ENCODE results near the gene RACGAP1. TPM values are rescaled to one million over a fixed set of nuclear protein-coding genes. Genes with fewer than 3 reads are reported as not detected.

Gene RACGAP1
- polyA plus RNA-seq, 1 of the 3 experiments (the other 2 are of a cell fraction), result 21.5 TPM

DNA sequence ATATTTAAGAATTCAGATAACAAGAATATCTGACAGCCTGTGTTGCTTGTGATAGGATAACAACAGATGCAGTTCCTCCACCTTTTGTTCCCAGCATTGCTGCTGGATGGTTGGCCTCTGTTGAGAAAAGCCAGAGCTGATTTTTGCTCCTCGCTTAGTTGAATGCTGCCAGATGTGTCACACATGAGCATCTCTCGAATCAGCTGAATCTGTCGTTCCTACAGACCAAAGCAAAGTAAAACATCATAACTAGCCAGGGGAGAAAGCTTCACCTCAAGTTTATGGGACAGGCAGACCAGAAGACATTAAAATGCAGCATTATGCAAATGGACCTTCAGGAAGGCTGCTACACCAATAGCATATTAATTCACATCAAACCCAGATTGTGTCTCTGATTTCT lies 20.1 kb downstream of the RACGAP1 start:
- Histone ChIP-seq H3F3A (replicated peaks; ENCODE audit: insufficient read depth) (peaks cover 10% of the 10 kb centered on the region), H3K79me2 (ENCODE audit: insufficient read depth) (peaks cover 79% of the 10 kb centered on the region), H4K20me1 (ENCODE audit: insufficient read depth) (peaks cover 8% of the 10 kb centered on the region; the same call in 1 of the 2 replicates), H3K9ac (no peak overlapping the region), H3K4me3 (ENCODE audit: low read depth in 2 of 2, low read length in 1 of 2) (no peak overlapping the region), H3K27ac (ENCODE audit: low read depth in 2 of 2, low read length in 1 of 2) (peak overlapping the region in 1 of 2 experiments; percentile 87; a peak in 2 of 4 replicates), H3K4me2 (no peak overlapping the region), H3K9me2 (no peaks in the 10 kb centered on the region), H3K4me1 (ENCODE audit: control insufficient read depth in 1 of 2, insufficient read depth in 2 of 2, low read depth in 1 of 2, low read length in 1 of 2) (peaks cover 6 to 41% of the 10 kb centered on the region in 2 experiments; a peak in 2 of 4 replicates), H3K9me3 (no peaks in the 10 kb centered on the region), H3K27me3 (ENCODE audit: insufficient read depth) (no peaks in the 10 kb centered on the region), H3K36me3 (replicated peaks in 1 of 2; ENCODE audit: control insufficient read depth in 1 of 2, insufficient read depth in 2 of 2, low read length in 1 of 2) (peaks cover 30 to 33% of the 10 kb centered on the region in 2 experiments), H2AFZ (ENCODE audit: low read depth) (no peak overlapping the region)
- POLR2A ChIA-PET, result interaction anchor here (0.8 to 2.4 kb wide), 3 partner anchors 19 to 21 kb away, joined by 3 to 8 read pairs (median 5); no protein-coding TSS in a partner anchor
- 57% methylated on average over 3 of the region's 3 CpGs for WGBS (ENCODE audit: low lambda C conversion rate)
- TF ChIP-seq GABPA (IDR thresholded peaks at IDR 0.05; ENCODE audit: low read depth), result no peak
- TF ChIP-seq TEAD4 (IDR thresholded peaks at IDR 0.05; ENCODE audit: borderline replicate concordance, insufficient read depth), result no peak
- TF ChIP-seq, protein P1, sequence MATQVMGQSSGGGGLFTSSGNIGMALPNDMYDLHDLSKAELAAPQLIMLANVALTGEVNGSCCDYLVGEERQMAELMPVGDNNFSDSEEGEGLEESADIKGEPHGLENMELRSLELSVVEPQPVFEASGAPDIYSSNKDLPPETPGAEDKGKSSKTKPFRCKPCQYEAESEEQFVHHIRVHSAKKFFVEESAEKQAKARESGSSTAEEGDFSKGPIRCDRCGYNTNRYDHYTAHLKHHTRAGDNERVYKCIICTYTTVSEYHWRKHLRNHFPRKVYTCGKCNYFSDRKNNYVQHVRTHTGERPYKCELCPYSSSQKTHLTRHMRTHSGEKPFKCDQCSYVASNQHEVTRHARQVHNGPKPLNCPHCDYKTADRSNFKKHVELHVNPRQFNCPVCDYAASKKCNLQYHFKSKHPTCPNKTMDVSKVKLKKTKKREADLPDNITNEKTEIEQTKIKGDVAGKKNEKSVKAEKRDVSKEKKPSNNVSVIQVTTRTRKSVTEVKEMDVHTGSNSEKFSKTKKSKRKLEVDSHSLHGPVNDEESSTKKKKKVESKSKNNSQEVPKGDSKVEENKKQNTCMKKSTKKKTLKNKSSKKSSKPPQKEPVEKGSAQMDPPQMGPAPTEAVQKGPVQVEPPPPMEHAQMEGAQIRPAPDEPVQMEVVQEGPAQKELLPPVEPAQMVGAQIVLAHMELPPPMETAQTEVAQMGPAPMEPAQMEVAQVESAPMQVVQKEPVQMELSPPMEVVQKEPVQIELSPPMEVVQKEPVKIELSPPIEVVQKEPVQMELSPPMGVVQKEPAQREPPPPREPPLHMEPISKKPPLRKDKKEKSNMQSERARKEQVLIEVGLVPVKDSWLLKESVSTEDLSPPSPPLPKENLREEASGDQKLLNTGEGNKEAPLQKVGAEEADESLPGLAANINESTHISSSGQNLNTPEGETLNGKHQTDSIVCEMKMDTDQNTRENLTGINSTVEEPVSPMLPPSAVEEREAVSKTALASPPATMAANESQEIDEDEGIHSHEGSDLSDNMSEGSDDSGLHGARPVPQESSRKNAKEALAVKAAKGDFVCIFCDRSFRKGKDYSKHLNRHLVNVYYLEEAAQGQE (IDR thresholded peaks at IDR 0.05; ENCODE audit: low read depth, low read length), result no peak
- no peak for TF ChIP-seq NFIC (IDR thresholded peaks at IDR 0.05; ENCODE audit: borderline replicate concordance)
- TF ChIP-seq RCOR1 (IDR thresholded peaks at IDR 0.05; ENCODE audit: low read length), result peak; percentile 97
- no peak for TF ChIP-seq YY1 (IDR thresholded peaks at IDR 0.05; ENCODE audit: low read depth)
- no peak for TF ChIP-seq SIN3A (IDR thresholded peaks at IDR 0.05; ENCODE audit: borderline replicate concordance, low read depth, low read length)
- TF ChIP-seq, protein P2, sequence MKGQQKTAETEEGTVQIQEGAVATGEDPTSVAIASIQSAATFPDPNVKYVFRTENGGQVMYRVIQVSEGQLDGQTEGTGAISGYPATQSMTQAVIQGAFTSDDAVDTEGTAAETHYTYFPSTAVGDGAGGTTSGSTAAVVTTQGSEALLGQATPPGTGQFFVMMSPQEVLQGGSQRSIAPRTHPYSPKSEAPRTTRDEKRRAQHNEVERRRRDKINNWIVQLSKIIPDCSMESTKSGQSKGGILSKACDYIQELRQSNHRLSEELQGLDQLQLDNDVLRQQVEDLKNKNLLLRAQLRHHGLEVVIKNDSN (IDR thresholded peaks at IDR 0.05; ENCODE audit: borderline replicate concordance, low read depth), result no peak
- TF ChIP-seq EP300 (IDR thresholded peaks at IDR 0.05; ENCODE audit: borderline replicate concordance in 1 of 2, low read depth in 1 of 2, low read length in 1 of 2), result peak in 1 of 2 experiments; percentile 80; a peak in 2 of 4 replicates
- no peak for TF ChIP-seq MEF2A (IDR thresholded peaks at IDR 0.05; ENCODE audit: borderline replicate concordance, low read depth)
- TF ChIP-seq CHD2 (IDR thresholded peaks at IDR 0.05; ENCODE audit: low read length, partially characterized antibody), result no peak
- TF ChIP-seq, protein P3, sequence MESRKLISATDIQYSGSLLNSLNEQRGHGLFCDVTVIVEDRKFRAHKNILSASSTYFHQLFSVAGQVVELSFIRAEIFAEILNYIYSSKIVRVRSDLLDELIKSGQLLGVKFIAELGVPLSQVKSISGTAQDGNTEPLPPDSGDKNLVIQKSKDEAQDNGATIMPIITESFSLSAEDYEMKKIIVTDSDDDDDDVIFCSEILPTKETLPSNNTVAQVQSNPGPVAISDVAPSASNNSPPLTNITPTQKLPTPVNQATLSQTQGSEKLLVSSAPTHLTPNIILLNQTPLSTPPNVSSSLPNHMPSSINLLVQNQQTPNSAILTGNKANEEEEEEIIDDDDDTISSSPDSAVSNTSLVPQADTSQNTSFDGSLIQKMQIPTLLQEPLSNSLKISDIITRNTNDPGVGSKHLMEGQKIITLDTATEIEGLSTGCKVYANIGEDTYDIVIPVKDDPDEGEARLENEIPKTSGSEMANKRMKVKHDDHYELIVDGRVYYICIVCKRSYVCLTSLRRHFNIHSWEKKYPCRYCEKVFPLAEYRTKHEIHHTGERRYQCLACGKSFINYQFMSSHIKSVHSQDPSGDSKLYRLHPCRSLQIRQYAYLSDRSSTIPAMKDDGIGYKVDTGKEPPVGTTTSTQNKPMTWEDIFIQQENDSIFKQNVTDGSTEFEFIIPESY (IDR thresholded peaks at IDR 0.05; ENCODE audit: borderline replicate concordance, low read depth), result no peak
- TF ChIP-seq FOSL2 (IDR thresholded peaks at IDR 0.05; ENCODE audit: borderline replicate concordance, low read depth), result no peak
- no peak for TF ChIP-seq FOXM1 (IDR thresholded peaks at IDR 0.05; ENCODE audit: low read depth)
- no peak for TF ChIP-seq RFX5 (IDR thresholded peaks at IDR 0.05; ENCODE audit: low read length)
- TF ChIP-seq EZH2phosphoT487 (IDR thresholded peaks at IDR 0.05; ENCODE audit: borderline replicate concordance, low read depth), result no peak
- TF ChIP-seq RAD21 (IDR thresholded peaks at IDR 0.05; ENCODE audit: low read length), result peak; percentile 30; the same call in 1 of the 2 replicates
- TF ChIP-seq GATA2 (CRISPR knock-in tag; IDR thresholded peaks at IDR 0.05), result peak; percentile 63
- TF ChIP-seq, protein P4, sequence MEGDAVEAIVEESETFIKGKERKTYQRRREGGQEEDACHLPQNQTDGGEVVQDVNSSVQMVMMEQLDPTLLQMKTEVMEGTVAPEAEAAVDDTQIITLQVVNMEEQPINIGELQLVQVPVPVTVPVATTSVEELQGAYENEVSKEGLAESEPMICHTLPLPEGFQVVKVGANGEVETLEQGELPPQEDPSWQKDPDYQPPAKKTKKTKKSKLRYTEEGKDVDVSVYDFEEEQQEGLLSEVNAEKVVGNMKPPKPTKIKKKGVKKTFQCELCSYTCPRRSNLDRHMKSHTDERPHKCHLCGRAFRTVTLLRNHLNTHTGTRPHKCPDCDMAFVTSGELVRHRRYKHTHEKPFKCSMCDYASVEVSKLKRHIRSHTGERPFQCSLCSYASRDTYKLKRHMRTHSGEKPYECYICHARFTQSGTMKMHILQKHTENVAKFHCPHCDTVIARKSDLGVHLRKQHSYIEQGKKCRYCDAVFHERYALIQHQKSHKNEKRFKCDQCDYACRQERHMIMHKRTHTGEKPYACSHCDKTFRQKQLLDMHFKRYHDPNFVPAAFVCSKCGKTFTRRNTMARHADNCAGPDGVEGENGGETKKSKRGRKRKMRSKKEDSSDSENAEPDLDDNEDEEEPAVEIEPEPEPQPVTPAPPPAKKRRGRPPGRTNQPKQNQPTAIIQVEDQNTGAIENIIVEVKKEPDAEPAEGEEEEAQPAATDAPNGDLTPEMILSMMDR (IDR thresholded peaks at IDR 0.05), result no peak
- TF ChIP-seq TCF12 (IDR thresholded peaks at IDR 0.05), result peak; percentile 61
- TF ChIP-seq, protein P5, sequence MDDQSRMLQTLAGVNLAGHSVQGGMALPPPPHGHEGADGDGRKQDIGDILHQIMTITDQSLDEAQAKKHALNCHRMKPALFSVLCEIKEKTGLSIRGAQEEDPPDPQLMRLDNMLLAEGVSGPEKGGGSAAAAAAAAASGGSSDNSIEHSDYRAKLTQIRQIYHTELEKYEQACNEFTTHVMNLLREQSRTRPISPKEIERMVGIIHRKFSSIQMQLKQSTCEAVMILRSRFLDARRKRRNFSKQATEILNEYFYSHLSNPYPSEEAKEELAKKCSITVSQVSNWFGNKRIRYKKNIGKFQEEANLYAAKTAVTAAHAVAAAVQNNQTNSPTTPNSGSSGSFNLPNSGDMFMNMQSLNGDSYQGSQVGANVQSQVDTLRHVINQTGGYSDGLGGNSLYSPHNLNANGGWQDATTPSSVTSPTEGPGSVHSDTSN (IDR thresholded peaks at IDR 0.05), result no peak
- TF ChIP-seq NRF1 (IDR thresholded peaks at IDR 0.05; ENCODE audit: low read depth, low read length), result no peak
- no peak for TF ChIP-seq ELF1 (IDR thresholded peaks at IDR 0.05)
- TF ChIP-seq MXI1 (IDR thresholded peaks at IDR 0.05; ENCODE audit: low read depth, low read length), result peak; percentile 75
- TF ChIP-seq FOXJ3 (CRISPR knock-in tag; IDR thresholded peaks at IDR 0.05), result peak; percentile 67; the same call in 1 of the 2 replicates
- CTCF ChIA-PET, result interaction anchor here (1.0 to 7.4 kb wide), 12 partner anchors 14 to 138 kb away, joined by 3 to 44 read pairs (median 6); partner anchors contain the start of gene AQP6
- DNase-seq, result peak; percentile 48
